ENCODE measurements around the gene KRTAP5-10. TPM values are rescaled to one million over a fixed set of nuclear protein-coding genes. Genes with fewer than 3 reads are reported as not detected.
"Not testable (repeated sequence)": the region's sequence is repeated elsewhere in the genome, so short reads cannot be mapped to it uniquely, and the experiment has no call there.

The KRTAP5-10 gene
- total RNA-seq, 1 donor from 2014 or later: not detected

GRCh38 chr11:71577469-71578004 is 12.2 kb downstream of the KRTAP5-10 start:
- Mint-ChIP-seq H3K9me3 (no peaks in the 10 kb centered on the region), H3K27me3 (peaks cover 7% of the 10 kb centered on the region), H3K36me3 (no peaks in the 10 kb centered on the region)

GRCh38 chr11:71579513-71579912 is 14.2 kb downstream of the KRTAP5-10 start:
- DNase-seq (ENCODE audit: extremely low spot score, unreplicated experiment); H3K27me3 Mint-ChIP-seq; H3K4me3 Mint-ChIP-seq; H3K27ac Mint-ChIP-seq; H3K36me3 Mint-ChIP-seq; H3K9me3 Mint-ChIP-seq: not testable (repeated sequence)
- peaks cover 12% of the 10 kb centered on the region for H3K4me1 Mint-ChIP-seq (ENCODE audit: unreplicated experiment)

More at GRCh38 chr11:71577469-71578004, 12.2 kb downstream of the KRTAP5-10 start:
- DNase-seq (ENCODE audit: extremely low spot score, unreplicated experiment): no peak
- peaks cover 12% of the 10 kb centered on the region for H3K4me1 Mint-ChIP-seq (ENCODE audit: unreplicated experiment)
- no peak for TF ChIP-seq CTCF (conservative IDR thresholded peaks at IDR 0.05)
- no peak overlapping the region for H3K4me3 Mint-ChIP-seq
- H3K27ac Mint-ChIP-seq: no peak overlapping the region

- Mint-ChIP-seq H3K4me1 (ENCODE audit: unreplicated experiment) (peaks cover 12% of the 10 kb centered on the region), H3K4me3 (no peak overlapping the region)
These were observed 15.0 kb downstream of the KRTAP5-10 start for GRCh38 chr11:71580057-71581003.

GRCh38 chr11:71581826-71582225 is 16.5 kb downstream of the KRTAP5-10 start:
- no peaks in the 10 kb centered on the region for H3K9me3 Mint-ChIP-seq
- TF ChIP-seq CTCF (conservative IDR thresholded peaks at IDR 0.05): no peak
- H3K36me3 Mint-ChIP-seq: no peaks in the 10 kb centered on the region
- no peak for DNase-seq (ENCODE audit: extremely low spot score, unreplicated experiment)
- no peak overlapping the region for H3K27ac Mint-ChIP-seq
- H3K4me1 Mint-ChIP-seq (ENCODE audit: unreplicated experiment): peaks cover 21% of the 10 kb centered on the region
- peaks cover 9% of the 10 kb centered on the region for H3K27me3 Mint-ChIP-seq
- H3K4me3 Mint-ChIP-seq: no peak overlapping the region

More at GRCh38 chr11:71580057-71581003, 15.0 kb downstream of the KRTAP5-10 start:
- Mint-ChIP-seq H3K27ac (no peak overlapping the region), H3K36me3 (no peaks in the 10 kb centered on the region), H3K27me3 (peaks cover 9% of the 10 kb centered on the region), H3K9me3 (no peaks in the 10 kb centered on the region)
- no peak for DNase-seq (ENCODE audit: extremely low spot score, unreplicated experiment)
- peak; percentile 88 for TF ChIP-seq CTCF (conservative IDR thresholded peaks at IDR 0.05)

- Mint-ChIP-seq H3K36me3 (no peaks in the 10 kb centered on the region), H3K4me1 (ENCODE audit: unreplicated experiment) (peaks cover 22% of the 10 kb centered on the region), H3K27ac (peak within 1 kb of the TSS; percentile 2), H3K27me3 (peaks cover 9% of the 10 kb centered on the region), H3K4me3 (no peak within 1 kb of the TSS), H3K9me3 (no peaks in the 10 kb centered on the region)
- no peak for TF ChIP-seq CTCF (conservative IDR thresholded peaks at IDR 0.05)
- DNase-seq (ENCODE audit: extremely low spot score, unreplicated experiment): no peak
These were observed 17.0 kb downstream of the KRTAP5-10 start, which contains the start of gene KRTAP5-11 for GRCh38 chr11:71582309-71582895. Gene KRTAP5-11, minus strand, starts transcription at chr11:71582875. Its CDS starts 38 bp downstream, at chr11:71582837.

GRCh38 chr11:71582969-71583368 is 17.6 kb downstream of the KRTAP5-10 start:
- not testable (repeated sequence) for H3K36me3 Mint-ChIP-seq; DNase-seq (ENCODE audit: extremely low spot score, unreplicated experiment); H3K9me3 Mint-ChIP-seq; H3K4me3 Mint-ChIP-seq; H3K27me3 Mint-ChIP-seq
- Mint-ChIP-seq H3K4me1 (ENCODE audit: unreplicated experiment) (peaks cover 22% of the 10 kb centered on the region), H3K27ac (peak overlapping the region; percentile 2)

GRCh38 chr11:71585673-71586072 is 20.3 kb downstream of the KRTAP5-10 start:
- H3K27me3 Mint-ChIP-seq; DNase-seq (ENCODE audit: extremely low spot score, unreplicated experiment); H3K36me3 Mint-ChIP-seq; H3K4me3 Mint-ChIP-seq; H3K9me3 Mint-ChIP-seq; H3K27ac Mint-ChIP-seq: not testable (repeated sequence)
- H3K4me1 Mint-ChIP-seq (ENCODE audit: unreplicated experiment): peaks cover 21% of the 10 kb centered on the region

GRCh38 chr11:71588314-71588713 is 23.0 kb downstream of the KRTAP5-10 start:
- H3K36me3 Mint-ChIP-seq; DNase-seq (ENCODE audit: extremely low spot score, unreplicated experiment); H3K27me3 Mint-ChIP-seq; H3K27ac Mint-ChIP-seq; H3K4me3 Mint-ChIP-seq; H3K9me3 Mint-ChIP-seq: not testable (repeated sequence)
- H3K4me1 Mint-ChIP-seq (ENCODE audit: unreplicated experiment): peaks cover 15% of the 10 kb centered on the region

GRCh38 chr11:71588822-71589545 is 23.6 kb downstream of the KRTAP5-10 start:
- not testable (repeated sequence) for H3K27me3 Mint-ChIP-seq; H3K4me3 Mint-ChIP-seq; H3K36me3 Mint-ChIP-seq; DNase-seq (ENCODE audit: extremely low spot score, unreplicated experiment); H3K27ac Mint-ChIP-seq; H3K9me3 Mint-ChIP-seq
- peaks cover 15% of the 10 kb centered on the region for H3K4me1 Mint-ChIP-seq (ENCODE audit: unreplicated experiment)
